CD8-positive, alpha-beta memory T cell (primary cell): Measurements from ENCODE around the gene HASPIN. TPM values are rescaled to one million over a fixed set of nuclear protein-coding genes. Genes with fewer than 3 reads are reported as not detected.

Source experiments
- CTCF ChIA-PET: fragments of 350-600 bp; sonication (Branson Sonifier 250); formaldehyde crosslinking; loops from one replicate; lab custom pipeline; 2021; ENCODE audit warnings: antibody characterized with exemption; lab: Charles Lee
- POLR2A ChIA-PET: fragments of 350-600 bp; sonication (Branson Sonifier 250); formaldehyde crosslinking; loops from one replicate; lab custom pipeline; 2021; ENCODE audit warnings: antibody characterized with exemption; lab: Charles Lee
- DNase-seq, 5 donors: peaks; one replicate each; pipeline versions ENCODE4 v3.0.0 to v3.0.0-alpha.2; 2020 to 2022; ENCODE audit warnings: mixed read lengths in 1 of 5
- H3K27ac ChIP-seq: one replicate; pipeline ENCODE4 v1.7.0; 2013; ENCODE audit warnings: low read depth, mild to moderate bottlenecking, low read length, moderate library complexity
- H3K27me3 ChIP-seq: 2 replicates; pipeline ENCODE4 v1.7.0; 2013; ENCODE audit warnings: low read length, mild to moderate bottlenecking; ENCODE audit not compliant: insufficient read depth, poor library complexity, severe bottlenecking
- H3K36me3 ChIP-seq: 2 replicates; pipeline ENCODE4 v1.7.0; 2013; ENCODE audit warnings: mild to moderate bottlenecking, low read length, moderate library complexity; ENCODE audit not compliant: insufficient read depth
- H3K4me1 ChIP-seq: 2 replicates; pipeline ENCODE4 v1.7.0; 2013; ENCODE audit warnings: mild to moderate bottlenecking, low read length, moderate library complexity; ENCODE audit not compliant: insufficient read depth
- H3K4me3 ChIP-seq: 2 replicates; pipeline ENCODE4 v1.7.0; 2013; ENCODE audit warnings: mild to moderate bottlenecking, low read length
- H3K9me3 ChIP-seq: 2 replicates; pipeline ENCODE4 v1.7.0; 2013; ENCODE audit warnings: mild to moderate bottlenecking, low read length
- H3K27ac Mint-ChIP-seq, 8 donors: one replicate each; pipeline ENCODE4 v1.8.0; 2020 to 2021; ENCODE audit warnings: mixed read lengths in 8 of 8, mild to moderate bottlenecking in 6 of 8, inconsistent platforms in 3 of 8, moderate library complexity in 3 of 8
- H3K27me3 Mint-ChIP-seq, 2 donors: one replicate each; pipeline ENCODE4 v1.8.0; 2020 to 2021; ENCODE audit warnings: mixed read lengths in 2 of 2, mild to moderate bottlenecking in 1 of 2, moderate library complexity in 1 of 2
- H3K36me3 Mint-ChIP-seq, 3 donors: one replicate each; pipeline ENCODE4 v1.8.0; 2020 to 2021; ENCODE audit warnings: mixed read lengths in 3 of 3, inconsistent platforms in 1 of 3, mild to moderate bottlenecking in 1 of 3
- H3K4me1 Mint-ChIP-seq, 3 donors: one replicate each; pipeline ENCODE4 v1.8.0; 2020 to 2021; ENCODE audit warnings: mixed read lengths in 3 of 3, inconsistent platforms in 1 of 3, mild to moderate bottlenecking in 1 of 3
- H3K4me3 Mint-ChIP-seq, 7 donors: one replicate each; pipeline ENCODE4 v1.8.0; 2020 to 2021; ENCODE audit warnings: mixed read lengths in 7 of 7, mild to moderate bottlenecking in 6 of 7, moderate library complexity in 4 of 7, inconsistent platforms in 2 of 7
- H3K9me3 Mint-ChIP-seq, 5 donors: one replicate each; pipeline ENCODE4 v1.8.0; 2020 to 2022; ENCODE audit warnings: mixed read lengths in 5 of 5, mild to moderate bottlenecking in 3 of 5, moderate library complexity in 2 of 5, inconsistent platforms in 1 of 5
- polyA plus RNA-seq: library from polyadenylated mRNA; unstranded; fragments of 300-500 nt; fragmentation: Illumina TruSeq; gene quantifications from one replicate; pipeline ENCODE4 v1.2.3, GENCODE V29; 2021
- total RNA-seq, 2 experiments: library from RNA; stranded (reverse); gene quantifications; one replicate each; pipeline ENCODE4 v1.2.3, GENCODE V29; 2021

HASPIN gene
- total and polyA plus RNA-seq, 3 experiments from 2014 or later, result 0.09 to 16.6 (median 16.0) TPM

DNA sequence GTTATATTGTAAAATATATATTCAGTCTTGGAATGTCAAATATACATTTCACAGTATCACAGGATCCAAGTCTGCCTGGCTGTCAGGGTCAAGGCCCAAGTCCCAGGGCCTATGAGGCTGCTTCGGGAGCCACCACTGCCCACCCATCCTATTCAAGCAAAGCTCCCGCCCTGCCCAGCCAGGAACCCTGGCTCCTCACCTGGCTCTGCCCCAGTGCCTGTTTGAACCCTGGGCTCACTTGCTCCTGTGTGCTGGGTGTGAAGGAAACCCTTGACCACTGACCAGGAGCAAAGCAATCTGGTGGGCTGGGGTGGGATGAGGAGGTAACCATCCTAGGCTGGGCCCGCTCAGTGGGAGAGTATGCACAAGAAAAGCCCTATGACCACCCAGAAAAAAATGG is 50.3 kb downstream of the HASPIN start:
- no peaks in the 10 kb centered on the region for H3K9me3 ChIP-seq
- no peak overlapping the region for H3K4me3 Mint-ChIP-seq
- H3K36me3 Mint-ChIP-seq, result peaks cover 0 to 25% (median 0%) of the 10 kb centered on the region in 3 donors
- DNase-seq, result no peak
- peaks cover 25% of the 10 kb centered on the region for H3K4me1 ChIP-seq
- no peaks in the 10 kb centered on the region for H3K9me3 Mint-ChIP-seq
- ChIA-PET POLR2A (interaction anchor here (0.6 kb wide), 1 partner anchor 23 kb away, joined by 3 read pairs; no protein-coding TSS in a partner anchor), CTCF (interaction anchor here (1.1 to 1.2 kb wide), 2 partner anchors 36 to 37 kb away, joined by 3 read pairs; no protein-coding TSS in a partner anchor)
- no peaks in the 10 kb centered on the region for H3K36me3 ChIP-seq
- H3K4me3 ChIP-seq, result no peak overlapping the region
- H3K27me3 ChIP-seq, result no peaks in the 10 kb centered on the region
- H3K4me1 Mint-ChIP-seq, result peaks cover 32 to 43% (median 40%) of the 10 kb centered on the region in 3 donors
- H3K27ac ChIP-seq, result no peak overlapping the region
- H3K27me3 Mint-ChIP-seq, result no peaks in the 10 kb centered on the region
- H3K27ac Mint-ChIP-seq, result peak overlapping the region in 2 of 8 donors; percentile 6 to 15

Other genes starting within 250 kb of the HASPIN start
- not detected for gene ASPA, start 247.9 kb upstream of the HASPIN start, total RNA-seq
- gene ASPA, start 247.9 kb upstream of the HASPIN start, polyA plus RNA-seq, result not detected
- gene TRPV3, start 166.1 kb upstream of the HASPIN start, total RNA-seq, result under 1 TPM; 0.49 to 0.79 TPM
- gene TRPV3, start 166.1 kb upstream of the HASPIN start, polyA plus RNA-seq, result 0.21 TPM
- 1 to 10 TPM; 2.4 to 2.8 TPM for gene TRPV1, start 114.5 kb upstream of the HASPIN start, total RNA-seq
- 0.83 TPM for gene TRPV1, start 114.5 kb upstream of the HASPIN start, polyA plus RNA-seq
- gene SHPK, start 87.7 kb upstream of the HASPIN start, total RNA-seq, result 10 to 100 TPM; 17.0 to 17.1 TPM
- gene SHPK, start 87.7 kb upstream of the HASPIN start, polyA plus RNA-seq, result 6.9 TPM
- 10 to 100 TPM; 33.3 to 35.5 TPM for gene CTNS, start 87.1 kb upstream of the HASPIN start, total RNA-seq
- gene CTNS, start 87.1 kb upstream of the HASPIN start, polyA plus RNA-seq, result 7.7 TPM
- gene TAX1BP3, start 55.3 kb upstream of the HASPIN start, total RNA-seq, result 10 to 100 TPM; 23.4 to 26.0 TPM
- 38.9 TPM for gene TAX1BP3, start 55.3 kb upstream of the HASPIN start, polyA plus RNA-seq
- gene EMC6, start 55.1 kb upstream of the HASPIN start, total RNA-seq, result 100 to 1,000 TPM in 1 of 2 experiments, 10 to 100 TPM in 1; 95.1 to 103 TPM
- gene EMC6, start 55.1 kb upstream of the HASPIN start, polyA plus RNA-seq, result 119 TPM
- 10 to 100 TPM in 1 of 2 experiments, 1 to 10 TPM in 1; 9.8 to 12.0 TPM for gene P2RX5, start 27.7 kb upstream of the HASPIN start, total RNA-seq
- 37.4 TPM for gene P2RX5, start 27.7 kb upstream of the HASPIN start, polyA plus RNA-seq
- 10 to 100 TPM; 46.6 to 47.3 TPM for gene ITGAE, start 77.3 kb downstream of the HASPIN start, total RNA-seq
- gene ITGAE, start 77.3 kb downstream of the HASPIN start, polyA plus RNA-seq, result 66.6 TPM
- 10 to 100 TPM; 39.9 to 42.0 TPM for gene NCBP3, start 122.3 kb downstream of the HASPIN start, total RNA-seq
- gene NCBP3, start 122.3 kb downstream of the HASPIN start, polyA plus RNA-seq, result 18.0 TPM
- gene CAMKK1, start 169.2 kb downstream of the HASPIN start, total RNA-seq, result 1 to 10 TPM; 2.3 to 2.7 TPM
- 1.1 TPM for gene CAMKK1, start 169.2 kb downstream of the HASPIN start, polyA plus RNA-seq
- under 1 TPM; 0.13 to 0.22 TPM for gene P2RX1, start 192.6 kb downstream of the HASPIN start, total RNA-seq
- gene P2RX1, start 192.6 kb downstream of the HASPIN start, polyA plus RNA-seq, result not detected
- 100 to 1,000 TPM; 108 to 111 TPM for gene ATP2A3, start 240.5 kb downstream of the HASPIN start, total RNA-seq
- 105 TPM for gene ATP2A3, start 240.5 kb downstream of the HASPIN start, polyA plus RNA-seq